Cardiac muscle cell (in vitro differentiated cells and primary cell): ENCODE measurements around the gene NISCH. TPM values are rescaled to one million over a fixed set of nuclear protein-coding genes. Genes with fewer than 3 reads are reported as not detected.

Source experiments
- DNase-seq, 2 donors: peaks; one replicate each; pipeline versions ENCODE4 v3.0.0 to v3.0.0-alpha.2; 2010 to 2017; ENCODE audit warnings: low read depth in 1 of 2, low spot score in 1 of 2
- H3K27ac ChIP-seq: fragments of 200-600 bp; sonication (generic); 2 replicates; pipeline ENCODE4 v1.5.1; 2016
- H3K27me3 ChIP-seq: fragments of 200-600 bp; sonication (generic); 2 replicates; pipeline ENCODE4 v1.6.0; 2016; ENCODE audit warnings: control low read depth
- H3K36me3 ChIP-seq: fragments of 200-600 bp; sonication (generic); 2 replicates; pipeline ENCODE4 v1.5.1; 2016; ENCODE audit warnings: control low read depth
- H3K4me1 ChIP-seq: fragments of 200-600 bp; sonication (generic); 2 replicates; pipeline ENCODE4 v1.8.1; 2017; ENCODE audit warnings: low read depth, mild to moderate bottlenecking, mixed run types
- H3K4me3 ChIP-seq: fragments of 200-600 bp; sonication (generic); 2 replicates; pipeline ENCODE4 v1.5.1; 2016; ENCODE audit warnings: mild to moderate bottlenecking
- H3K9me3 ChIP-seq: fragments of 200-600 bp; sonication (generic); 2 replicates; pipeline ENCODE4 v1.5.1; 2017; ENCODE audit warnings: low read depth, mild to moderate bottlenecking, control low read depth
- polyA plus RNA-seq: library from polyadenylated mRNA; unstranded; fragments of >200 nt; fragmentation: Nextera tagmentation; extraction: Ambion mirVana; gene quantifications from 2 replicates; pipeline ENCODE4 v1.2.1, GENCODE V29; 2016
- total RNA-seq: library from RNA; depleted of rRNA; stranded (reverse); fragments of >200 nt; gene quantifications from 2 replicates; pipeline ENCODE4 v1.2.3, GENCODE V29; 2016
- TF ChIP-seq, protein P1 (sequence below): IDR thresholded peaks from 2 replicates; pipeline ENCODE4 v1.5.1; 2012; ENCODE audit warnings: low read depth, mild to moderate bottlenecking, low read length

The NISCH gene
- total and polyA plus RNA-seq, 2 experiments from 2014 or later, result 80.8 to 205 TPM

GRCh38 chr3:52539010-52539653 is 83.7 kb downstream of the NISCH start:
- H3K9me3 ChIP-seq, result no peaks in the 10 kb centered on the region
- peaks cover 6% of the 10 kb centered on the region for H3K36me3 ChIP-seq
- no peak overlapping the region for H3K27ac ChIP-seq
- TF ChIP-seq, protein P1, sequence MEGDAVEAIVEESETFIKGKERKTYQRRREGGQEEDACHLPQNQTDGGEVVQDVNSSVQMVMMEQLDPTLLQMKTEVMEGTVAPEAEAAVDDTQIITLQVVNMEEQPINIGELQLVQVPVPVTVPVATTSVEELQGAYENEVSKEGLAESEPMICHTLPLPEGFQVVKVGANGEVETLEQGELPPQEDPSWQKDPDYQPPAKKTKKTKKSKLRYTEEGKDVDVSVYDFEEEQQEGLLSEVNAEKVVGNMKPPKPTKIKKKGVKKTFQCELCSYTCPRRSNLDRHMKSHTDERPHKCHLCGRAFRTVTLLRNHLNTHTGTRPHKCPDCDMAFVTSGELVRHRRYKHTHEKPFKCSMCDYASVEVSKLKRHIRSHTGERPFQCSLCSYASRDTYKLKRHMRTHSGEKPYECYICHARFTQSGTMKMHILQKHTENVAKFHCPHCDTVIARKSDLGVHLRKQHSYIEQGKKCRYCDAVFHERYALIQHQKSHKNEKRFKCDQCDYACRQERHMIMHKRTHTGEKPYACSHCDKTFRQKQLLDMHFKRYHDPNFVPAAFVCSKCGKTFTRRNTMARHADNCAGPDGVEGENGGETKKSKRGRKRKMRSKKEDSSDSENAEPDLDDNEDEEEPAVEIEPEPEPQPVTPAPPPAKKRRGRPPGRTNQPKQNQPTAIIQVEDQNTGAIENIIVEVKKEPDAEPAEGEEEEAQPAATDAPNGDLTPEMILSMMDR, result no peak
- no peaks in the 10 kb centered on the region for H3K27me3 ChIP-seq
- no peak overlapping the region for H3K4me3 ChIP-seq
- peaks cover 20% of the 10 kb centered on the region for H3K4me1 ChIP-seq
- no peak for DNase-seq

- TF ChIP-seq, protein P1, result no peak
- peaks cover 6% of the 10 kb centered on the region for H3K36me3 ChIP-seq
- H3K27me3 ChIP-seq, result no peaks in the 10 kb centered on the region
- no peak overlapping the region for H3K4me3 ChIP-seq
- no peak for DNase-seq
- H3K9me3 ChIP-seq, result no peaks in the 10 kb centered on the region
- peaks cover 14% of the 10 kb centered on the region for H3K4me1 ChIP-seq
- peak overlapping the region; percentile 45 for H3K27ac ChIP-seq
Observed at GRCh38 chr3:52541050-52541449, 85.6 kb downstream of the NISCH start.

Other genes with a start within 250 kb of the NISCH start
- 0.15 TPM in 1 of 2 replicates, not detected in the other for gene TLR9, start 230.0 kb upstream of the NISCH start, total RNA-seq
- gene TLR9, start 230.0 kb upstream of the NISCH start, polyA plus RNA-seq, result 0.51 TPM in 1 of 2 replicates, not detected in the other
- gene TWF2, start 216.4 kb upstream of the NISCH start, total RNA-seq, result 53.0 and 70.5 TPM in 2 replicates
- gene TWF2, start 216.4 kb upstream of the NISCH start, polyA plus RNA-seq, result 42.3 and 43.6 TPM in 2 replicates
- gene PPM1M, start 209.8 kb upstream of the NISCH start, total RNA-seq, result 4.8 and 13.1 TPM in 2 replicates
- 10.7 and 16.1 TPM in 2 replicates for gene PPM1M, start 209.8 kb upstream of the NISCH start, polyA plus RNA-seq
- gene WDR82, start 177.0 kb upstream of the NISCH start, total RNA-seq, result 30.7 and 36.6 TPM in 2 replicates
- 35.4 and 49.0 TPM in 2 replicates for gene WDR82, start 177.0 kb upstream of the NISCH start, polyA plus RNA-seq
- gene GLYCTK, start 167.8 kb upstream of the NISCH start, total RNA-seq, result 6.9 and 11.5 TPM in 2 replicates
- 1.2 and 8.6 TPM in 2 replicates for gene GLYCTK, start 167.8 kb upstream of the NISCH start, polyA plus RNA-seq
- 3.2 and 3.6 TPM in 2 replicates for gene DNAH1, start 139.3 kb upstream of the NISCH start, total RNA-seq
- 0.81 and 1.4 TPM in 2 replicates for gene DNAH1, start 139.3 kb upstream of the NISCH start, polyA plus RNA-seq
- gene BAP1, start 45.6 kb upstream of the NISCH start, total RNA-seq, result 100 and 115 TPM in 2 replicates
- 63.7 and 67.9 TPM in 2 replicates for gene BAP1, start 45.6 kb upstream of the NISCH start, polyA plus RNA-seq
- 14.2 and 22.9 TPM in 2 replicates for gene PHF7, start 44.9 kb upstream of the NISCH start, total RNA-seq
- 24.3 and 47.8 TPM in 2 replicates for gene PHF7, start 44.9 kb upstream of the NISCH start, polyA plus RNA-seq
- 6.5 and 13.6 TPM in 2 replicates for gene SEMA3G, start 10.5 kb upstream of the NISCH start, total RNA-seq
- 3.2 and 3.4 TPM in 2 replicates for gene SEMA3G, start 10.5 kb upstream of the NISCH start, polyA plus RNA-seq
- gene TNNC1, start 1.6 kb upstream of the NISCH start, total RNA-seq, result 1,875 and 4,623 TPM in 2 replicates
- gene TNNC1, start 1.6 kb upstream of the NISCH start, polyA plus RNA-seq, result 1,312 and 3,313 TPM in 2 replicates
- gene STAB1, start 39.7 kb downstream of the NISCH start, total RNA-seq, result 0.81 and 2.2 TPM in 2 replicates
- gene STAB1, start 39.7 kb downstream of the NISCH start, polyA plus RNA-seq, result 0.91 TPM in 1 of 2 replicates, not detected in the other
- 214 and 233 TPM in 2 replicates for gene NT5DC2, start 78.3 kb downstream of the NISCH start, total RNA-seq
- 113 and 120 TPM in 2 replicates for gene NT5DC2, start 78.3 kb downstream of the NISCH start, polyA plus RNA-seq
- gene UQCC5, start 81.0 kb downstream of the NISCH start, total RNA-seq, result 1.0 and 23.8 TPM in 2 replicates
- gene UQCC5, start 81.0 kb downstream of the NISCH start, polyA plus RNA-seq, result 64.7 and 89.3 TPM in 2 replicates
- 48.8 and 76.2 TPM in 2 replicates for gene PBRM1, start 230.3 kb downstream of the NISCH start, total RNA-seq
- gene PBRM1, start 230.3 kb downstream of the NISCH start, polyA plus RNA-seq, result 64.0 and 66.4 TPM in 2 replicates
- gene GNL3, start 230.4 kb downstream of the NISCH start, total RNA-seq, result 53.8 and 57.3 TPM in 2 replicates
- gene GNL3, start 230.4 kb downstream of the NISCH start, polyA plus RNA-seq, result 83.2 and 92.2 TPM in 2 replicates